ENCODE results near the gene DDX10. TPM values are rescaled to one million over a fixed set of nuclear protein-coding genes. Genes with fewer than 3 reads are reported as not detected.

The DDX10 gene
- total and polyA plus RNA-seq, 8 donors: 11.6 to 22.6 (median 17.6) TPM

- Histone ChIP-seq H3K9me3 (peaks cover 0 to 8% (median 0%) of the 10 kb centered on the region in 4 donors), H3K4me3 (no peak overlapping the region), H3K36me3 (no peaks in the 10 kb centered on the region), H3K4me1 (no peaks in the 10 kb centered on the region), H3K27ac (no peak overlapping the region), H3K27me3 (no peaks in the 10 kb centered on the region)
- 73 to 83% (median 82%) methylated on average over 5 of the region's 5 CpGs for WGBS, 5 donors
- DNase-seq: no peak
- intact Hi-C loops (cut with DNase I; ENCODE audit: low total_unique reads): no loop called here
- TF ChIP-seq POLR2A (IDR thresholded peaks at IDR 0.05): no peak
- TF ChIP-seq POLR2AphosphoS5 (IDR thresholded peaks at IDR 0.05): no peak
- no peak for TF ChIP-seq CTCF (IDR thresholded peaks at IDR 0.05)
- TF ChIP-seq EP300 (IDR thresholded peaks at IDR 0.05): no peak
Observed at GRCh38 chr11:108786281-108786990, 121.6 kb downstream of the DDX10 start.

GRCh38 chr11:108787105-108787504 is 122.2 kb downstream of the DDX10 start:
- no peak for DNase-seq
- H3K4me3 ChIP-seq: no peak overlapping the region
- no peak overlapping the region for H3K27ac ChIP-seq
- intact Hi-C loops (cut with DNase I; ENCODE audit: low total_unique reads): no loop called here
- no peaks in the 10 kb centered on the region for H3K4me1 ChIP-seq
- H3K9me3 ChIP-seq: peaks cover 0 to 8% (median 0%) of the 10 kb centered on the region in 4 donors
- H3K36me3 ChIP-seq: no peaks in the 10 kb centered on the region
- 91 to 94% (median 94%) methylated on average over 6 of the region's 6 CpGs for WGBS, 5 donors
- no peaks in the 10 kb centered on the region for H3K27me3 ChIP-seq
- TF ChIP-seq POLR2AphosphoS5 (IDR thresholded peaks at IDR 0.05) (no peak), EP300 (IDR thresholded peaks at IDR 0.05) (no peak), CTCF (IDR thresholded peaks at IDR 0.05) (no peak), POLR2A (IDR thresholded peaks at IDR 0.05) (no peak)

- peak in 1 of 2 donors; percentile 24 for DNase-seq
- Histone ChIP-seq H3K27ac (no peak overlapping the region), H3K27me3 (no peaks in the 10 kb centered on the region), H3K36me3 (no peaks in the 10 kb centered on the region), H3K4me1 (no peaks in the 10 kb centered on the region), H3K9me3 (peaks cover 0 to 8% (median 0%) of the 10 kb centered on the region in 4 donors), H3K4me3 (no peak overlapping the region)
- TF ChIP-seq CTCF (IDR thresholded peaks at IDR 0.05): no peak
- no peak for TF ChIP-seq POLR2A (IDR thresholded peaks at IDR 0.05)
- TF ChIP-seq EP300 (IDR thresholded peaks at IDR 0.05): no peak
- TF ChIP-seq POLR2AphosphoS5 (IDR thresholded peaks at IDR 0.05): no peak
- WGBS, 5 donors: 78 to 88% (median 83%) methylated on average over 5 of the region's 5 CpGs
- intact Hi-C loops (cut with DNase I; ENCODE audit: low total_unique reads): no loop called here
Observed at GRCh38 chr11:108788565-108789199, 123.8 kb downstream of the DDX10 start.

GRCh38 chr11:108790501-108791299 is 125.8 kb downstream of the DDX10 start:
- no peak overlapping the region for H3K27ac ChIP-seq
- WGBS, 5 donors: 60 to 80% (median 66%) methylated on average over 4 to 5 of the region's 5 CpGs
- intact Hi-C loops (cut with DNase I; ENCODE audit: low total_unique reads): no loop called here
- TF ChIP-seq CTCF (IDR thresholded peaks at IDR 0.05): no peak
- TF ChIP-seq EP300 (IDR thresholded peaks at IDR 0.05): no peak
- no peak for TF ChIP-seq POLR2AphosphoS5 (IDR thresholded peaks at IDR 0.05)
- no peak for TF ChIP-seq POLR2A (IDR thresholded peaks at IDR 0.05)
- H3K9me3 ChIP-seq: no peaks in the 10 kb centered on the region
- DNase-seq: no peak
- H3K4me3 ChIP-seq: no peak overlapping the region
- H3K36me3 ChIP-seq: no peaks in the 10 kb centered on the region
- H3K27me3 ChIP-seq: no peaks in the 10 kb centered on the region
- no peaks in the 10 kb centered on the region for H3K4me1 ChIP-seq
